HFFc6 (cell line): ENCODE results near the gene SNX9. TPM values are rescaled to one million over a fixed set of nuclear protein-coding genes. Genes with fewer than 3 reads are reported as not detected.

ENCODE experiments used
- DNase-seq: peaks from one replicate; pipeline ENCODE4 v3.0.0-alpha.2; 2018
- H3K27ac Mint-ChIP-seq: 2 replicates; pipeline ENCODE4 v1.8.0; 2020; ENCODE audit warnings: mild to moderate bottlenecking, mixed read lengths
- H3K27me3 Mint-ChIP-seq: 2 replicates; pipeline ENCODE4 v1.8.0; 2021; ENCODE audit warnings: mild to moderate bottlenecking, moderate library complexity, mixed read lengths; ENCODE audit not compliant: insufficient read depth
- H3K36me3 Mint-ChIP-seq: 2 replicates; pipeline ENCODE4 v1.8.0; 2021; ENCODE audit warnings: low read depth, mixed read lengths
- H3K4me1 Mint-ChIP-seq: 2 replicates; pipeline ENCODE4 v1.8.0; 2020; ENCODE audit warnings: low read depth, mixed read lengths
- H3K4me3 Mint-ChIP-seq: 2 replicates; pipeline ENCODE4 v1.8.0; 2020; ENCODE audit warnings: mild to moderate bottlenecking, moderate library complexity, mixed read lengths
- H3K9me3 Mint-ChIP-seq: 2 replicates; pipeline ENCODE4 v1.8.0; 2020; ENCODE audit warnings: mild to moderate bottlenecking, mixed read lengths
- CTCF ChIP-seq: fragments of 200-600 bp; sonication (generic); IDR thresholded peaks from 2 replicates; pipeline ENCODE4 v1.5.0; 2021; ENCODE audit warnings: antibody characterized with exemption, mild to moderate bottlenecking
- total RNA-seq, 6 experiments: library from RNA; stranded (reverse); fragmentation: NEBNext Ultra II Directional; extraction: Animal tissue kit (Norgen Biotek cat#: 25700); gene quantifications; 2 replicates in 1 of 6; 3 replicates in 5 of 6; pipeline ENCODE4 v1.2.3, GENCODE V29; 2021

SNX9 gene
- total RNA-seq, 6 experiments from 2014 or later: 37.2 to 46.6 (median 40.9) TPM

DNA sequence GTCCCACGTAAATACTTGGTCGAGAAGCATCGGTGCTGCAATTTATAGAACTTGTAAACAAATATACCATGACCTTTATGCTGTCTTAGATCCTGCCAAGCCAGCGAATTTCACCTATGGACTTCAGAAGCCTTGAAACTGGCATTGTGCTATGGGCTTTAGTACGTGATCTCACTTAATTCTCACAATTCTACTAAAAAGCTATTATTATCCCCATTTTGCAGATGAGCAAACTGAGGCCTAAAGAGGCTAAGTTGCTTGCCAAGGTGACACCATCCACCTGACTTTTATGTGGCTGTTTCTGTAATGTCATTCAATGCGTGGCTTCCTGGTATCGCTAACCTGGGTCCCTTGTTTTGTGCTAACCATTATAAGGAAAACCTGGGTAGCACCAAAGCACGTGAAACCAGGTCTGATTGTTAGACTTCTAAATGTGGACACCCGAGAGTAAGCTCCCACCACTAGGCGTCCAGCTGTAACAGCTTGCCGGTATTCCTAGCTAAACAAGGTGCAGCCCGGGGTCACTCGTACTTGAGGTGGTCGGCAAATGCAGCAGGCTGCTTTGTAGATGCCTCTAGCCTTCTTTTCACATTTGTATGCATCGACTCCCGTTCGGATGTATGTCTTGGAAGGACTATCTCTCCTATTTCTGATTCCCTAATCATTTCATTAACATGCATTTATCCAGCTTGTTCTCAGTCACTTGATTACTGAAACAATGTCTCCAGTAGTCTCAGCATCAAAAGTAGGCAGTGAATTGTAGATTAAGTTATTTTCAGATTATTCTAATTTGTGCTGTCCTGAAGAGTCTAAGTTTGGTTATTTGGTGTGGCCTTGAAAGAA is 159.7 kb downstream of the SNX9 start:
- H3K9me3 Mint-ChIP-seq: no peaks in the 10 kb centered on the region
- H3K27me3 Mint-ChIP-seq: no peaks in the 10 kb centered on the region; the same call in 1 of the 2 replicates
- H3K27ac Mint-ChIP-seq: peak overlapping the region; percentile 73

GRCh38 chr6:157983406-157984119 is 160.5 kb downstream of the SNX9 start:
- peaks cover 9% of the 10 kb centered on the region; the same call in 1 of the 2 replicates for H3K36me3 Mint-ChIP-seq
- TF ChIP-seq CTCF: no peak
- H3K27ac Mint-ChIP-seq: peak overlapping the region; percentile 73
- H3K9me3 Mint-ChIP-seq: no peaks in the 10 kb centered on the region
- peaks cover 50% of the 10 kb centered on the region for H3K4me1 Mint-ChIP-seq
- DNase-seq: no peak
- no peaks in the 10 kb centered on the region for H3K27me3 Mint-ChIP-seq
- H3K4me3 Mint-ChIP-seq: peak overlapping the region; percentile 92

More for the DNA sequence above, 159.7 kb downstream of the SNX9 start:
- Mint-ChIP-seq H3K36me3 (peaks cover 9% of the 10 kb centered on the region; the same call in 1 of the 2 replicates), H3K4me3 (peak overlapping the region; percentile 92), H3K4me1 (peaks cover 50% of the 10 kb centered on the region)
- peak; percentile 77 for TF ChIP-seq CTCF
- peak; percentile 48 for DNase-seq

DNA sequence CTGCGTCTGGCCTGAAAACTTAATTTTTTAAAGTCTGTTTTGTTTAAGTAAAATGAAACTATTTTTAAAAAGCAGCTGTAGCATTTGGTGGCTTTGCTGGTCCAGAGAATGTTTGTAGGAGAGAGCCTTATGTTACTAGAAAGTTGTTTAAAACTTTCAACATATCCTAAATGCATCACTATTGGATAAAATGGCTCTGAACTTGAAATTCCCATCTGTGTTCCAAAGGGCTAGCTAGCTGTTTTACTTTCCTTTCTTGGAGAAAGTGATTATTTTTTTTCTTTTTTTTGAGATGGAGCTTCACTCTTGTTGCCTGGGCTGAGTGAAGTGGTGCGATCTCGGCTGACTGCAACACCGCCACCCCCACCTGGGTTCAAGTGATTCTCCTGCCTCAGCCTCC is 161.1 kb downstream of the SNX9 start:
- Mint-ChIP-seq H3K4me3 (peak overlapping the region; percentile 92), H3K27ac (peak overlapping the region; percentile 54), H3K4me1 (peaks cover 56% of the 10 kb centered on the region), H3K36me3 (peaks cover 9% of the 10 kb centered on the region; the same call in 1 of the 2 replicates), H3K9me3 (no peaks in the 10 kb centered on the region), H3K27me3 (no peaks in the 10 kb centered on the region)
- no peak for DNase-seq
- TF ChIP-seq CTCF: no peak

- DNase-seq: no peak
- no peak overlapping the region; the same call in 1 of the 2 replicates for H3K27ac Mint-ChIP-seq
- TF ChIP-seq CTCF: no peak
- peaks cover 9% of the 10 kb centered on the region; the same call in 1 of the 2 replicates for H3K36me3 Mint-ChIP-seq
- peaks cover 62% of the 10 kb centered on the region for H3K4me1 Mint-ChIP-seq
- H3K4me3 Mint-ChIP-seq: peak overlapping the region; percentile 92; the same call in 1 of the 2 replicates
- no peaks in the 10 kb centered on the region for H3K9me3 Mint-ChIP-seq
- no peaks in the 10 kb centered on the region for H3K27me3 Mint-ChIP-seq
Observed at GRCh38 chr6:157984686-157985225, 161.7 kb downstream of the SNX9 start.

DNA sequence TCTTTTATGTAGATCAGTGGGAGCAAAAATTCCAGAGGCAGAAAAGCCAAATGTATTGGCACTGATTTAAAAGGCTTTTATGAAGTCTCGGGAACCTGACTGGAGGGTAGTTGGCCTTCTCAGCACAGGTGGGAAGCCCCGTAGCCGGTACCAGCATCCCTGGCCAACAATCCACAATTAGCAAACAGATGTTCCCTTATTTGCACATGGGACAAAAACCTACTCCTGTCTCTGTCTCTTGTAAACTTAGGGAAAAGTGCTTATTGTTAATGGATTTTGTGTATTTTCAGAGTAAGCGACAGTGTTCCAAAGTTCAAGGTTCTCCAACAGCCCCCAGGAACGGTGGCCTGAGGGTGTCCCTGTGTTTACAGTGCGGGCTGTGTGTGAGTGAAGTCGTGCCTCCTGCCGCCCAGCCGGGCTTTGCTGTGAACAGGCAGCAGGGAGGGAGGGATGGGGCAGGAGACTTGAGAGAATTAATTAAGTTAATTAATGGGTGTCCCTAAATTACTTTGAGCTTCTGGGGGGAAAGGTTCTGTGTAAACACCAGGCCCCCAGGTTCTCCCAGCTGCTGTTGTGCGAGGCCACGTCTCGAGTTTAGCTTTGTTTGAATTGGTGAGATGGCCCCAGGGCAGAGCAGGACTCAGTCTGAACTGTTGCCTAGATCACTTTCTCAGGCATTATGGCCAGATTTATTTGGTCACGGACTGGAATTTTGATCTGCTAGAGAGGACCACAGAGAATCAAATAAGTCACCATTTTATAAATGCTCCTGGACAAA is 162.5 kb downstream of the SNX9 start:
- Mint-ChIP-seq H3K4me1 (peaks cover 63% of the 10 kb centered on the region), H3K4me3 (peak overlapping the region; percentile 63), H3K27me3 (no peaks in the 10 kb centered on the region), H3K27ac (peak overlapping the region; percentile 71), H3K36me3 (peaks cover 9% of the 10 kb centered on the region; the same call in 1 of the 2 replicates), H3K9me3 (no peaks in the 10 kb centered on the region)
- peak; percentile 25 for DNase-seq
- TF ChIP-seq CTCF: no peak
